Measurements from ENCODE around the gene GPR157. TPM values are rescaled to one million over a fixed set of nuclear protein-coding genes. Genes with fewer than 3 reads are reported as not detected.
"Not testable (repeated sequence)": the region's sequence is repeated elsewhere in the genome, so short reads cannot be mapped to it uniquely, and the experiment has no call there.

Gene GPR157
- total RNA-seq, 1 experiment from 2014 or later = 3.8 TPM

DNA sequence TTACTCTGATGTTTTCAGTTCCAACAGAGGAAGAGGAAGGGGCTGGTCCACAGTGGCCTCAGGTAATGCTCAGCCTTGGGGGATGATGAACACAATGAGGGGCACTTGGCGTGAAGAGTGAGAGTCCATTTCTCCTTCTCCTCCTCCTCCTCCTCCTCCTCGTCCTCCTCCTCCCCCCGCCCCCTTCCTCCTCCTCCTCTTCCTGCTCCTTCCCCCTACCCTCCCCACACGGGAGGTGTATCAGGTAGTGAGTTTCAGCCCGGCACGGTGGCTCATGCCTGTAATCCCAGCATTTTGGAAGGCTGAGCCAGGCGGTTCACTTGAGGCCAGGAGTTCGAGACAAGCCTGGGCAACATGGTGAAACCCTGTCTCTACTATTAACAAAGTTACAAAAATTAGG lies 17.3 kb upstream of the GPR157 start:
- DNase-seq (ENCODE audit: low read depth) = no peak

DNA sequence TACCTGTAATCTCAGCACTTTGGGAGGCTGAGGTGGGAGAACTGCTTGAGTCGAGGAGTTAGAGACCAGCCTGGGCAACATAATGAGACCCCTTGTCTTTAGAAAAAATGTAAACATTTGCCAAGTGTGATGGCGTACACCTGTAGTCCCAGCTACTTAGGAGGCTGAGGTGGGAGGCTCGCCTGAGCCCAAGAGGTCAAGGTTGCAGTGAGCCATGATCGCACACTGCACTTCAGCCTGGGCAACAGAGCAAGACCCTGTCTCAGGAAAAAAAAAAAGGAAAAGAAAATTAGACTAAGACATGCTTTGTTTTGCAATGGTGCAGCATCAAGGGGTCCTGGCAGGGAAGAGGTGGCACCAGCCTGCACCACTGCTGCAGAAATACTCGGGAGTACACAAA lies 16.8 kb upstream of the GPR157 start:
- DNase-seq (ENCODE audit: low read depth) = no peak

DNA sequence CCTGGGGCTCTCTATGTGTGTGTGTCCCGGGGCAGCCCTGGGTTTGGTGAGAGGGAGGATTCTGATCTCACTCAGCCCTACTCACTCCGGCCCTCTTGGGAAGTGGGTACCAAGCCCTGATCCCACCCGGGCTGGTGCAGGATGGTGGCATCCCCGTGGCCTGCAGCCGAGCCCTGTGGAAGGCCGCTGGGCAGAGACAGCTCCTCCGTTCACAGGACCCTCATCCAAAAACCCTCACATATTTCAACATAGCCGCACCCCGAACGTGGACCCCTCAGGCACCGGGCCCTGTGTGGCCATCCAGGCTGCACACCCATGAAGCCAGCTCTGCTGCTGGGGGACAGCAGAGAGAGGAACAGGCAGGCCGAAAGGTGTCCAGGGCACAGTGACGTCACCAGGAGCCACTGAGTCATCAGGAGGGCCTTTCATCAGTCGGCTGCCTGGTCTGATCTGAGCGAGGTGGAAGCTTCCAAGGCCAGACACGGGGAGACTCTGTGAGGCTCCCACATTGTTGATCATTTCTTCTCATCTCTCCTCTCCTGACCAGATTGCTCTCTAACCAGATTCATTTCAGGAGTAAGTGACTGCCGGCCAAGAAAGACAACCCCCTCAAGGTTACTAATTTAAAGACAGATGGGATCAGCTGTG lies 16.2 kb upstream of the GPR157 start:
- peak; percentile 59 for DNase-seq (ENCODE audit: low read depth)

DNA sequence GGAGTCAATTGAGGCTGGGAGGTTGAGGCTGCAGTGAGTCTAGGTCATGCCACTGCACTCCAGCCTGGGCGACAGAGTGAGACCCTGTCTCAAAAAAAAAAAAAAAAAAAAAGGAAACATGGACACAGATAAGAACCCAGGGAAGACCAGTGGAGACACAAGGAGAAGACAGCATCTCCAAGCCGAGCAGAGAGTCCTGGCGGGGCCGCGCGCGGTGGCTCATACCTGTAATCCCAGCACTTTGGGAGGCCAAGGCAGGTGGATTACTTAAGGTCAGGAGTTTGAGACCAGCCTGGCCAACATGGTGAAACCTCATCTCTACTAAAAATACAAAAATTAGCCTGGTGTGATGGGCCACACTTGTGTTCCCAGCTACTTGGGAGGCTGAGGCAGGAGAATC lies 15.6 kb upstream of the GPR157 start:
- DNase-seq (ENCODE audit: low read depth) = not testable (repeated sequence)

DNA sequence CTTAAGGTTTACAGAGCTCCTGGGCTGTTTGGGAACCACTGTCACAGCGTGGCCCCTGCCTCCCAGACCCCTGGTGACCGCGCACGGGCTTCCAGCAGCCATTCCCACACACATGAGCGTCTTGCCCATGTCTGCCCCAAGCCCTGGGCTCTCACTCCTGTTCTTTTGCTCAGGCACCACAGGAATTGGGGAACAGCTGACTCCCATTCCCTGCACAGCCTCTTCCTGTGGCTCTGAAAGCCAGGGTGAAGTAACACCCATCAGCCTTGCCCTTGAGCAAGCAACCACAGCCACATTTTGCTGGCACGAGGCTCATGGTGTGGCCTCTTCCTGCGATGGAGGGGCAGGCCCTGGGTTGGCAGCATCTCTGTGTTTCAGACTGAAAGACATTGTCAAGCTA lies 14.3 kb upstream of the GPR157 start:
- DNase-seq (ENCODE audit: low read depth) = peak; percentile 24

DNA sequence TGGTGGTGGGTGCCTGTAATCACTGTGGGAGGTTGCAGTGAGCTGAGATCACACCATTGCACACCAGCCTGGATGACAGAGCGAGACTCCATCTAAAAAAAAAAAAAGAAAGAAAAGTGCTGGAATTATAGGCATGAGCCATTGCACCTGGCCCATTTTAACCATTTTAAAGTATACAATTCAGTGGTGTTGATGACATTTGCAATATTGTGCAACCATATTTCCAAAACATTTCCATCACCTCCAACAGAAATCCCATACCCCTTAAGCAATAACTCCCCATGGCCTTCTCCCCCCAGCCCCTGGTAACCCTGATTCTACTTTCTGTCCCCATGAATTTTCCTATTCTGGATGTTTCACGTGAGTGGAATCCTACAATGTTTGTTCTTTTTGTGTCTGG lies 11.0 kb upstream of the GPR157 start:
- DNase-seq (ENCODE audit: low read depth) = no peak

DNA sequence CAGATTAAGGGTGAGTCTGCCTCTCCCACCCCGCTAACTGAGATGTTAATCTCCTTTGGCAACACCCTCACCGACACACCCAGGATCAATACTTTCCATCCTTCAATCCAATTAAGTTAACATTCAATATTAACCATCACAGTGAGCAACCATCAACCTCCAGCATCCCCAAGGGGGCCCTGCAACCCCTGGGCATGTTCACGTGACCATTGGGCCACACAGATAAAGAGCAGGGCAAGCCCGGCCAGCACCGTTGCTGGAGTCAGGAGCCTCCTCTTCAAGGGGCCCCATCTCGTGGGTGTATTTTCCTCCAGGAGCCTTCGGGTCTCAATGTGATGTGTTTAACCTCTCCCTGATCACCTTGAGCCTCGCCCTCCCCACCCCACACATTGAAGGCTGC lies 8.0 kb upstream of the GPR157 start:
- DNase-seq (ENCODE audit: low read depth) = no peak

DNA sequence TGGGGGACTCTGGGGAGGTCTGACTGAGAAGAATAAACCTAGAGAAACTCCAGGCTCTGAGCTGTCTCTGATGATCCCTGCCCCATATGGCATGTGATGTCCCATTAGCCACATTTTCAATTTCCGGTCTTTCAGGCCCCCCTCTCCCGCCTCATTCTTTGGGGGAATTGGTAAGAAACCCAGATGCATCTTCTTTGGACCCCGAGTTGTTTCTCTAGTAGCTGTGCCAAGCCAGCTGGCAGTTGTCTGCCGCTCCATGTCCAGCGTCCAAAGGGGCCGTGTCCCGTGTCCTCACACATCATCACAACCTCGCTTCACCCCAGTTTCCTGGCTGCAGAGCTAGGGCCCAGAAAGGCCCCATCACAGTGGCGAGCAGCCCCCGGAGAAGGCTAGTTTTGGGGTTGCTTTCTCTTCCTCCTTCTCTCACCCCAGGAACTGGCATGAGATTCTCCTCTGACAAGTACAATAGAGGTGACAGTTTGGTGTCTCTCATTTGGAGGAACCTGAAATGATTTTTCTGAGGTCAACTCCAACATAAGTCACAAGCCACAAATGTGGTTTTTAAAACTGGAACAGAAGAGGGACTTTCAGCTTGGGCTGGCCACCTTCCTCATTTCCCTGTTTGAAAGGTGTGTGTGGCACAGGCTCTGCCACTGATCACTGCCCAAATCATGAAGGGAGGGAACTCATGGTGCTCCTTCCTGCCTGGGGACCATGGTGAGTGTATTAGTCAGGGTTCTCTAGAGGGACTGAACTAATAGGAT lies 6.4 kb upstream of the GPR157 start:
- DNase-seq (ENCODE audit: low read depth) = no peak

DNA sequence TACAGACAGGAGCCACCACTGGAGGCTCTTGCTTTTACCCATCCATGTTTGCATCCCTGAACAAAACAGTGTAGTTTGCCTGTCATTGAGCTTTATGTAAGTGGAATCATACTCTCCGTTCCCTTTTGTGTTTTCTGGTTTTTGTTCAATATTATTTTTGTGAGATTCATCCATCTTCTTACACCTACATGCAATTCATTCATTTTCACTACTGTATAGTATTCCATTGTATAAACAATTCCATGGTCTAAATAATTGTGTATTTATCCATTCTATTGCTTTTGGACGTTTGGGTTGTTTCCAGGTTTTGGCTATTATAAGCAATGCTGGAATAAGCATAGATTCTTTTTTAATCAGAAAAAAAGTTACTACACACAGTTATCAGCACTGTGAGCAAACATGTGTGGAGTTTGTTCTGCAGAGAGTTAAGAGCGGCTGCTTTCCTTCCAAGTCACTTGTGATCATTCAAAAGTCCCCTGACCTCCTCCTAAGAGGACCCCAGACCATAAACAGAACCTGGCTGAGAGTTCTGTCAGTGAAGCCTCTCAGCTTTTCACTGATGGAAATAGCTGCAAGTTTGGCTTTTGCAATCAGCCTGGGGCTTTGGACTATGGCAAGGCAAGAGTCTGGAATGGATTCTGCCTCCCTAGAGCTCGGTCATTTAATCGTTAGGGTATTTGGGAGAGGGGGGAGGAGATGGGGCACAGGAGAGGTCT lies 5.1 kb upstream of the GPR157 start:
- no peak for DNase-seq (ENCODE audit: low read depth)

DNA sequence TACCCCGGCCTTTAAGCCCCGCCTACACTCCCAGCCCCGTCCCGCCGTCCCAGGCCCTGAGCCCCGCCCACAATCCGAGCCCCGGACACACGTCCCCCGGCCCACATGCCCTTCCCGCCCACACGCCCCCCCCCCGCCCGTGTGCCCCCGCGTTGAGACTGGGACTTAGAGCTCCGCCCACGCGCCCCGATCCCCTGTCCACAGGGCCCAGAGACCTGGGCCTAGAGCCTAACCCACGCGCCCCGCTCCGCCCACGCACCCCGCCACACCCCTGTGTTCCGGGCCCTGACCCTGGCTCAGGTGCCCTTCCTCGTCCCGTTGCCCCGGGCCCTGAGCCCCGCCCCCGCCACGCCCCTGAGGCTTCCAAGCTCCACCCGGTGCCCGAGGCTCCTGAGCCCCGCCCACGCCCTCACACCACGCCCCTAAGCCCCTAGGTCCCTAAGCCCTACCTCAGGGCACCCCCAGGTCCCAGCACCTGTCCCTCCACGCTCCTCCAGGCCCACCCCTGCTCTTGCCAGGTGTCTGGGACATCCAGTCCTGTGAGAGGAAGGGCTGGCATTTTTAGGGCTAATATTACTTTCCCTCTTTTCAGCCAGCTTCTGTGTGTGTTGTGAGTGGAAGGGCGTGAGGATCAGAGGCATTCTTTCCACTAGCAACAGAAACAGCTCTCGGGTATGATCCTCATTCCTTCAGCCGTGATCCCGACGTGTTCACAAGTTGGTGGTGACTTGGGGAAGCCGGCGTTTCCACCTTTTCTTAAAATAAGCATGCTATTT lies 552 bp upstream of the GPR157 start:
- DNase-seq (ENCODE audit: low read depth) = peak; percentile 43

DNA sequence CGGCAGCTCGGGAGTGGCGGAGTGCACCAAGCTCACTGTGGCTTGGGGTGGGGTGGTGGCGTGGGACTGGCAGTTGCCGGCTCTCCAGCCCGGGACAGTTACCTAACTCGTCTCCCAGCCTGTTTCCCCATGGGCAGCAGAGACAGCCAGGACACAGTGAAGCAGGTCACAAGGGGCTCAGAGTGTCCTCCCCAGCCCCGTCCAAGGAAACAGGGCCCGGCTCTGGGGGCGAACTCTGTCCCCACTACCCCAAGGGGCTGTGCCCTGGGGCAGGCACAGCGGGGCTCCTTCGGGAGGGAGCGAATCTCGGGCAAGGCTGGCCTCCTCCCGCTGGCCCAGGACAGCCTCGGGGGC lies 759 bp downstream of the GPR157 start:
- no peak for DNase-seq (ENCODE audit: low read depth)

DNA sequence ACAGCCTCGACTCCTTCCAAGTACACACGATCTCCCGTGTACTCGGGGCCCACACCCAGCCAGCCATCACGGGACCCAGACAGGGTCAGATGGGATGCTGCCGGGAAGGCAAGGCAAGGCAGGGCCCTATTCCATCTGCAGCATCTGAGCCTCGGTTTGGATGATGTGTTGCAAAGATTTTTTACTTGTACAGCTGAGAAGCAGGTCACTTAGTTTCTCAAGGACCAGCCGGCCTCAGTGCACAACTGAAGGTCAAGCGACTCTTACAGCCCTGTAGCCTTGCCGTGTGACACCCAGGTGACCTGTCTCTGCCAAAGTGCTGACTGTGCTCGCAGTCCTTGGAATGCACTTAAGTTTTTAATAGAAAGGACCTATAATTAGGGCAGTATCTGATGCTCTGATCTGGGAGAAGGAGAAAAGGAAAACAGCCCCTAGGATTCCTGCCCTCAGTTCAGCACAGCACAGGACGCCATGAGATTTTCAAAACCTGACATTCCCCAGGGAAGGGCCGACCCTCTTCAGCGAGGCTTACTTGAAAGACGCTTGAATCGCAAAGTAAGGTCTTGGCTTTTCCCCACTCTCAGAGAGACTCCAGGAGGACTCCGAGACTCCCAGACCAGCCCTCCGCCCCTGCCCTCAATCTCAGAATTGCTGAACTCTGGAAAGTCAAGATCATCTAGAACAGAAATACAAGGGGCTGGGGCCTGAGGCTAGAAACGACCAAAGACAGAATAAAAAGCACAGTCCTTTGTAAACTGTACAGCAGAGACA lies 1.3 kb downstream of the GPR157 start:
- no peak for DNase-seq (ENCODE audit: low read depth)

DNA sequence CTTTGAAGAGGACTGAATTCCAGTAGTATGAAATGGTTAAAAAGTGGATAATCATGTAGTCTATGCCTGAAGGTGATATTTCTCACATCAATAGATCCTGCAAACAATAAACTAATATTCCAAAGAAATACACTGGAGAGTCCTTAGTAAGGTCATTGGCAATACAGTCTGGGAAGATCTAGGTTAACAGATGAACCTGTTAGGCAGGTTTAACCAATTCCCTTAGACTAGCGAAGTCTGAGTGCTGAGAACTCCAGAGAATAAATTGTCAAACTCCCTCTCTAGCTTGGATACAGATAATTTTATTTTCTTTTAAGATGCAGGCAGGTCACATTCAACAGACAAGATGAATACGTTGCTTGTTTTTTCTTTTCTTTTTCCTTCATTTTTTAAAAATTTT lies 2.4 kb downstream of the GPR157 start:
- DNase-seq (ENCODE audit: low read depth) = no peak

DNA sequence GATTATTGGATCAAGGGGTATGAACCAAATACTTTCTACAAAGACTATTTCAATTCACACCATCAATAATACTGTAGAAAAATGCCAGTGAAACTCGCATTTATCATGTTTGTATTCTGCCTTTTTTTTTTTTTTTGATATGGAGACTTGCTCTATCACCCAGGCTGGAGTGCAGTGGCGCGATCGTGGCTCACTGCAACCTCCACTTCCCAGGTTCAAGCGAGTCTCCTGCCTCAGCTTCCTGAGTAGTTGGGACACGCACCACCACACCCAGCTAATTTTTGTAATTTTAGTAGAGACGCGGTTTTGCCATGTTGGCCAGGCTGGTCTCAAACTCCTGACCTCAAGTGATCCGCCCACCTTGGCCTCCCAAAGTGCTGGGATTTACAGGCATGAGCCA lies 3.1 kb downstream of the GPR157 start:
- DNase-seq (ENCODE audit: low read depth) = not testable (repeated sequence)

DNA sequence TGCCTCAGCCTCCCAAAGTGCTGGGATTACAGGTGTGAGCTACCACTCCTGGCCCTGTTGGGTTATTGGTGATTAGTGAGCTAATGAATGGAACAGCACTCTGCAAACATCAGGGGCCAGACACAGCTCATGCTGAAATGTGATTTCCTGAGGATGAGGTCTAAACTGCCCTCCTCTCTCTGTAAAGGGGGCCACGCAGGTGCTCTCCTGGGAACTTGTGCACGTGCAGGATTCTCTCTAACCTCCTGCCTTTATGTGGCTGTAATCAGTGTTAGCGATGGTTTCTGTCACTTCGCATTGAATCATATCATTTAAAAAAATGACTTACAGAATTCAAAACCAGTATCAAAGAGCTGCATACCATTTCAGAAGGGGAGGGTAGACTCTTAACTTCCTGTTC lies 3.6 kb downstream of the GPR157 start:
- DNase-seq (ENCODE audit: low read depth) = no peak

DNA sequence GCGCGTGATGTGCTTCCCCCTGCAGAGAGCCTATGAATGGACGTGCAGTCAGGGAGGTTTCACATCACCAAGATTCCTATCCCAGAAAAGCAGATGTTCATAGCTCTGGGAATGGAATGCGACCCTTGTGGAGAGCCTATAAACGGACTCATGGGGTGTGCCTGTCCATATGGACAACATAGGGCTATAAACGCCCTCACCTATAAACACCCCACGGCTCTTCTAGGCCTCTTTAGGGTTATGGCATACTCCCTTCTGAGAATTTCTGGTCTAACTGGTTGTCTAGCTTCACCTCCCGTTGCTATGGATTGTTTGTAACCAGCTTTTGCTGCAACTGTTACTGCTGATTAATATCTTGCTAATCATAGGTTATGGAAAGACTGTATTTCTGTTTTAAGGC lies 4.5 kb downstream of the GPR157 start:
- not testable (repeated sequence) for DNase-seq (ENCODE audit: low read depth)

DNA sequence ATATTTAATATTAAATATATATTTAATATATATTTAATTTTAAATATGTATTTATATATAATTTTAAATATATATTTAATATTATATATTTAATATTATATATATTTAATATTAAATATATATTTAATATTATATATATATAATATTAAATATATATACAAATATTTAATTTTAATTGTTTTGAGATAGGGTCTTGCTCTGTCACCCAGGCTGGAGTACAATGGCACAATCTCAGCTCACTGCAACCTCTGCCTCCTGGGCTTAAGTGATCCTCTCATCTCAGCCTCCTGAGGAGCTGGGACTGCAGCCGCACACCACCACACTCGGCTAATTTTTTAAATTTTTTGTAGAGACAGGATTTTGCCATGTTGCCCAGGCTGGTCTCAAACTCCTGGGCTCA lies 5.2 kb downstream of the GPR157 start:
- DNase-seq (ENCODE audit: low read depth) = not testable (repeated sequence)

DNA sequence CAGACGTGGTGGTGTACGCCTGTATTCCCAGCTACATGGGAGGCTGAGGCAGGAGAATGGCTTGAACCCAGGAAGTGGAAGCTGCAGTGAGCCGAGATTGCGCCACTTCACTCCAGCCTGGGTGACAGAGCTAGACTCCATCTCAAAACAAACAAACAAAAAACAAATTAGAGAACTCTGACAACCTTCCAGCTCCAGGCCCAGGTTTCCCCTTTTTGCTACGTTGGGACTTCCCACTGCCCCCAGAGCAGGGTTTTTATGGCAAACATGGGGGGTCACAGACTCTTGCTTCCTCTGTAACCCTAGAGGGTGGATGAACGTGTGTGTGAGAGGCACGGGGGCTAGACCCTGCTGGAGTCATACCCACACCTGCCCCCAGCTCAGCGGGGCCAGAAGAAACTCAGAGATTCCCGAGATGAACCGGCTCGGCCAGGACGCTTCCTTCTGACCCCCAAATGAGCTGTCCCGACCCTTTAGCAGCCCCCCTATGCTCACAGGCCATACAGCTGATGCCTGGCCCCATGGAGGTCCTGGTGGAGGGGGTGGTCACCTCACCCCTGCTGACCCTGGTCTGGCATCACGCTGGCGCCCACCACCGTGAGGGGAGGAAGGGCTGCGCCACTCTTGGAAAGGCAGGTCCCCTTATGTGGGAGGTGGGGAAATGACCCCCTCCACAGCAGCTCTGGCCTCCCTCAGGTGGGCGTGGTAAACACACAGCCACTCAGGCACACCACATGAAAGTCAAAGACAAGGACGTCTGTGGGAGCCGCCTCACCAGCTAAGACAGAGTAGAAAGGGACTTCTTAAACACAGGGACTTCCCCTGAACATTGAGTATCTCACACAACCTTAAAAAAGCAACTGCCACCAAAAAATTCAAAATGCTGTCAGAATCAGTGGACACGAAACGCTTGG lies 7.1 kb downstream of the GPR157 start:
- DNase-seq (ENCODE audit: low read depth) = no peak

DNA sequence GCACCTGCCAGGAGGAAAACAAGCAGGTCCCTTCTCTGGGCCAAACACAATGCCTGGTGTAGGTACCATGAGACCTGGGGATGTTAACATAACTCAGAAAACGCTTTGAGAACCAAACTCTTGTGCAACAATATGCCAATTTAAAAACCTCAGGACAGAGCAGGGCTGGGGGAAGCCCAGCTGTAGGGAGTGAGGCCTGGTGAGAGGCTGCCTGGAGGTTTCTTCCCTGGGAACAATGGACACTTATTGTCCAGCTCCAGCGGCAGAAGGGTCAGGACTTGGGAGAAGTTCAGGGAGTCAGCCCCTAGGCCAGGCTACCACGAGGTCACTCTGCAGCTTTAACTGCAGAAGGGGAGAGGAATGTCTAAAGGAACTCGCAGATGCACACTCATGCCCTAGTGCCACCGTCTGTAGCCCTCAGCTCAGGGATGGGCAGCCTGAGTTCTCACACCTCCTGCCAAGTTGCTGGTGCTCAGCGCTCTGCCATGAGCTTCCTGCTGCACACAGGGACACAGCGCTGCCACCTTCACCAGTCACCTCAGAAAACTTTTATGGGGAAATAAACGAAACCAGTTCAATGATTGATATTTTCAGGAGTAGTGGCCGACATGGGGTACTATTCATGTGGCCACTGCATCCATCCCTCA lies 8.5 kb downstream of the GPR157 start:
- DNase-seq (ENCODE audit: low read depth) = no peak
